Measurements from ENCODE around the gene PPP2R5C. TPM values are rescaled to one million over a fixed set of nuclear protein-coding genes. Genes with fewer than 3 reads are reported as not detected.

Gene PPP2R5C
- total RNA-seq, 2 experiments from 2014 or later, result 238 to 242 TPM

DNA sequence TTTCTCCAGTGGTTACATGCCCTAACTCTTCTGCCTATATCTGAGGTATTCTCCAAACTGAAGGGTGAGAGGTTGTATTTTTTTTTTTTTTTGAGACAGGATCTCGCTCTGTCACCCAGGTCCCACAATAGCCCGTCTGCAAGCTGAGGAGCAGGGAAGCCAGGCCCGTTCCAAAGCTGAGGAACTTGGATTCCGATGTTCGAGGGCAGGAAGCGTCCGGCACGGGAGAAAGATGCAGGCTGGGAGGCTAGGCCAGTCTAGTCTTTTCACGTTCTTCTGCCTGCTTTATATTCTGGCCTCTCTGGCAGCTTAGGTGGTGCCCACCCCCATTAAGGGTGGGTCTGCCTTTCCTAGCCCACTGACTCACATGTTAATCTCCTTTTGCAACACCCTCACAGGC is 135.8 kb downstream of the PPP2R5C start:
- DNase-seq (no peak), ATAC-seq (no peak)
- Mint-ChIP-seq H3K4me1 (ENCODE audit: low read depth) (no peaks in the 10 kb centered on the region), H3K27me3 (no peaks in the 10 kb centered on the region), H3K36me3 (ENCODE audit: low read depth) (peaks cover 50% of the 10 kb centered on the region), H3K4me3 (no peak overlapping the region), H3K9me3 (no peaks in the 10 kb centered on the region), H3K27ac (no peak overlapping the region)
- CTCF ChIA-PET, result interaction anchor here (0.7 kb wide), 1 partner anchor 11 kb away, joined by 3 read pairs; no protein-coding TSS in a partner anchor
- POLR2A ChIA-PET, result interaction anchor here (0.7 kb wide), 1 partner anchor 74 kb away, joined by 3 read pairs; no protein-coding TSS in a partner anchor
- TF ChIP-seq, protein P1, sequence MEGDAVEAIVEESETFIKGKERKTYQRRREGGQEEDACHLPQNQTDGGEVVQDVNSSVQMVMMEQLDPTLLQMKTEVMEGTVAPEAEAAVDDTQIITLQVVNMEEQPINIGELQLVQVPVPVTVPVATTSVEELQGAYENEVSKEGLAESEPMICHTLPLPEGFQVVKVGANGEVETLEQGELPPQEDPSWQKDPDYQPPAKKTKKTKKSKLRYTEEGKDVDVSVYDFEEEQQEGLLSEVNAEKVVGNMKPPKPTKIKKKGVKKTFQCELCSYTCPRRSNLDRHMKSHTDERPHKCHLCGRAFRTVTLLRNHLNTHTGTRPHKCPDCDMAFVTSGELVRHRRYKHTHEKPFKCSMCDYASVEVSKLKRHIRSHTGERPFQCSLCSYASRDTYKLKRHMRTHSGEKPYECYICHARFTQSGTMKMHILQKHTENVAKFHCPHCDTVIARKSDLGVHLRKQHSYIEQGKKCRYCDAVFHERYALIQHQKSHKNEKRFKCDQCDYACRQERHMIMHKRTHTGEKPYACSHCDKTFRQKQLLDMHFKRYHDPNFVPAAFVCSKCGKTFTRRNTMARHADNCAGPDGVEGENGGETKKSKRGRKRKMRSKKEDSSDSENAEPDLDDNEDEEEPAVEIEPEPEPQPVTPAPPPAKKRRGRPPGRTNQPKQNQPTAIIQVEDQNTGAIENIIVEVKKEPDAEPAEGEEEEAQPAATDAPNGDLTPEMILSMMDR (IDR thresholded peaks at IDR 0.05), result no peak
- intact Hi-C loops (cut with micrococcal nuclease), result no loop called here

DNA sequence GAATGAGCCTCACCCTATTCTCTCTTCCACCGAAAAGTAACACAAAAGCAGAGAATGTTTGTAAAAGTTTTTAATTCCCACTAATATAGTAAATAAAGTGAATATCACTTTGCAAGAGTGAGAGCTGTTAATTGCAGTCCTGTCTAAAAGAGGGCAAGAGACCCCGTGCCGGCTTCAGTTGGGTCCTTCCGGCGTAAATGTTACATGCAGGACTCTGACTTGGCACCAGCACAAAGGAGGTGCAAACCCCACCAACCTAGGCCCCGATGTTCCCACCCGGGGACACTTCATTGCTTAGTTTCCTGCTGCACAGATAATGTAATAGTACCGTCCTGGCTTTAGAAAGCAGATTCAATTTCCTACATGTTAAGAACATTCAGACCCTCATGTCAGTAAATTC is 136.9 kb downstream of the PPP2R5C start:
- H3K4me3 Mint-ChIP-seq, result no peak overlapping the region
- no peaks in the 10 kb centered on the region for H3K9me3 Mint-ChIP-seq
- CTCF ChIA-PET, result interaction anchor here (1.5 to 2.5 kb wide), 2 partner anchors 124 to 127 kb away, joined by 4 to 8 read pairs; no protein-coding TSS in a partner anchor
- peaks cover 56% of the 10 kb centered on the region for H3K36me3 Mint-ChIP-seq (ENCODE audit: low read depth)
- H3K27me3 Mint-ChIP-seq, result no peaks in the 10 kb centered on the region
- intact Hi-C loops (cut with micrococcal nuclease), result no loop called here
- H3K27ac Mint-ChIP-seq, result peak overlapping the region; percentile 32
- ATAC-seq (no peak), DNase-seq (no peak)
- POLR2A ChIA-PET, result interaction anchor here (0.7 to 1.2 kb wide), 2 partner anchors 11 to 75 kb away, joined by 3 read pairs; no protein-coding TSS in a partner anchor
- no peaks in the 10 kb centered on the region for H3K4me1 Mint-ChIP-seq (ENCODE audit: low read depth)
- TF ChIP-seq, protein P1 (IDR thresholded peaks at IDR 0.05), result no peak

DNA sequence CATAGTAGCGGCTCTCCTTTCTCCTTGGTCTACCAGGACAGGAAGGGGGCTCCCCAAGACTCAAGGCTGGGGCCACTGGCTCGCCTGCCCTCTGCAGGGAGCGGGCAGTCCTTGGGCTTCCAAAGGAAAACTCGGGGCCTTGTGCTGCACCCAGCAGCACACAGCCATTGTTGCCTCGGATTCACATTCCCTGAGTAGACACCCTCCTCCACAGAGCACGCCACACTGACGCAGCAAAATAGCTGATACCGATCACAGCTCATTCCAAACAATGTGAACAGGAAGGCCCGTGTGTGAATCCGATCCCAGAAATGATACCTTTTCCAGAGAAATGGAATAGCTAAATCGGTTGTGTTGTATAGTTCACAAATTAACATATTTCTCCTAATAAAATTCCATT is 137.8 kb downstream of the PPP2R5C start:
- no peak for ATAC-seq
- CTCF ChIA-PET, result interaction anchor here (1.5 to 2.5 kb wide), 3 partner anchors 125 to 192 kb away, joined by 3 to 8 read pairs (median 4); no protein-coding TSS in a partner anchor
- TF ChIP-seq, protein P1 (IDR thresholded peaks at IDR 0.05), result no peak
- H3K4me1 Mint-ChIP-seq (ENCODE audit: low read depth), result no peaks in the 10 kb centered on the region
- no peak overlapping the region for H3K4me3 Mint-ChIP-seq
- intact Hi-C loops (cut with micrococcal nuclease), result no loop called here
- DNase-seq, result no peak
- no peaks in the 10 kb centered on the region for H3K9me3 Mint-ChIP-seq
- H3K27ac Mint-ChIP-seq, result no peak overlapping the region
- H3K36me3 Mint-ChIP-seq (ENCODE audit: low read depth), result peaks cover 54% of the 10 kb centered on the region
- POLR2A ChIA-PET, result no interaction called here
- no peaks in the 10 kb centered on the region for H3K27me3 Mint-ChIP-seq

DNA sequence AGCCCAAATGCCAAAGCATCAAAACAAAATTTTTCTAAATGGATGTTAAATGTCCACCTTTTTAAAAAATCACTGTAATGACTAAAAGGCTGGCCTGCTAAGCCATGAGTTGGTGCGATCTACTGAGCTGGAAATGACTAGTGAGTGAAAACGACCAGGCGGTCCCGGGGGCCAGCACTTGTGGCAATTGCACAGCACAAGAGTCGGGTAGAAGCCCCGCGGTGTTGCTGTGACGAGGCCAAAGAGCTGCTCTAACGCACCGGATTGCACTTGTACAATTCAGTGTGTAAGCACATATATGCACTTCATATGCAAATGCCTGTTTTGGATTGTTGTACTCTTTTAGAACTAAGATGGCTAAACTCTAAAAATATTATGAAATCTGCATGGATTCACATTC is 138.7 kb downstream of the PPP2R5C start:
- intact Hi-C loops (cut with micrococcal nuclease), result no loop called here
- ChIA-PET POLR2A (no interaction called here), CTCF (interaction anchor here (1.5 to 2.5 kb wide), 2 partner anchors 129 to 193 kb away, joined by 3 to 8 read pairs; no protein-coding TSS in a partner anchor)
- no peak for DNase-seq
- Mint-ChIP-seq H3K9me3 (no peaks in the 10 kb centered on the region), H3K4me1 (ENCODE audit: low read depth) (no peaks in the 10 kb centered on the region), H3K36me3 (ENCODE audit: low read depth) (peaks cover 49% of the 10 kb centered on the region), H3K27me3 (no peaks in the 10 kb centered on the region), H3K4me3 (no peak overlapping the region), H3K27ac (no peak overlapping the region)
- TF ChIP-seq, protein P1 (IDR thresholded peaks at IDR 0.05), result no peak
- no peak for ATAC-seq

DNA sequence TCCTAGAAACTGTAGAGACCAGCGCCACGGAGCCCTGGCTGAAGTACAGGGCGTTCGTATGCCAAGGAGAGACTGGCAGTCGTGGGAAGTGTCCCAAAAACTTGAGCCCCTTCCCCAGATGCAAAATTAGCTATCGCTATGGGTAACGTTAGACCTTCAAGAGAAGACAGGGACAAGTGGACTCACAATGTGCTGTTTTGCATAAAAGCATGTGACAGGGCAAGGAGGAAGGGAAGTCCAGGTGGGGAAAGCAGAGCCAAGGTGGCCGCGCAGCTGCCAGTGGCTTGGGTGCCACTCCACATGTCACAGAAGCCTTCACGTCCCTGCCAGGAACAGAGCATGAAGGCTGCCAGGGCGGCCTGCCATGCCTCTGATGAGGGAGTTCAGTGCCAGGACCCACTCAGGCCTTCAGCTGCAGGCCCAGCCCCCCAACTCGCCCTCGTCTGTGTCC is 141.6 kb downstream of the PPP2R5C start:
- no peak for DNase-seq
- peaks cover 46% of the 10 kb centered on the region for H3K36me3 Mint-ChIP-seq (ENCODE audit: low read depth)
- no peaks in the 10 kb centered on the region for H3K9me3 Mint-ChIP-seq
- intact Hi-C loops (cut with micrococcal nuclease), result no loop called here
- no peak overlapping the region for H3K27ac Mint-ChIP-seq
- no peak for ATAC-seq
- CTCF ChIA-PET, result interaction anchor here (0.8 kb wide), 1 partner anchor 10 kb away, joined by 3 read pairs; no protein-coding TSS in a partner anchor
- H3K4me1 Mint-ChIP-seq (ENCODE audit: low read depth), result no peaks in the 10 kb centered on the region
- no peak overlapping the region for H3K4me3 Mint-ChIP-seq
- H3K27me3 Mint-ChIP-seq, result no peaks in the 10 kb centered on the region
- POLR2A ChIA-PET, result no interaction called here
- TF ChIP-seq, protein P1 (IDR thresholded peaks at IDR 0.05), result no peak
